Liver (tissue), 9 donors: Measurements from ENCODE around the gene GTPBP3. TPM values are rescaled to one million over a fixed set of nuclear protein-coding genes. Genes with fewer than 3 reads are reported as not detected.
A peak's percentile ranks its signal among the peaks of the same experiment; 100 is the strongest.

Source experiments
- DNase-seq: peaks from one replicate; pipeline ENCODE4 v3.0.0-alpha.2; 2017; ENCODE audit warnings: low spot score
- H3K27ac ChIP-seq, 2 donors: one replicate each; pipeline ENCODE4 v1.7.0; 2013; ENCODE audit warnings: inconsistent platforms in 2 of 2, low read length in 2 of 2, control low read depth in 1 of 2, low read depth in 1 of 2, mild to moderate bottlenecking in 1 of 2
- H3K27me3 ChIP-seq, 4 donors: one replicate each; pipeline versions ENCODE4 v1.6.1 to v1.7.0; 2013; ENCODE audit warnings: low read length in 3 of 4, inconsistent platforms in 1 of 4, mild to moderate bottlenecking in 1 of 4, moderate library complexity in 1 of 4; ENCODE audit not compliant: control insufficient read depth in 4 of 4, insufficient read depth in 4 of 4
- H3K36me3 ChIP-seq, 4 donors: one replicate each; pipeline versions ENCODE4 v1.6.1 to v1.7.0; 2013; ENCODE audit warnings: low read length in 3 of 4, mild to moderate bottlenecking in 3 of 4, low read depth in 1 of 4, moderate library complexity in 1 of 4; ENCODE audit not compliant: control insufficient read depth in 4 of 4, insufficient read depth in 3 of 4
- H3K4me1 ChIP-seq, 4 donors: one replicate each; pipeline versions ENCODE4 v1.6.1 to v1.7.0; 2013; ENCODE audit warnings: low read length in 3 of 4, mild to moderate bottlenecking in 3 of 4, moderate library complexity in 1 of 4; ENCODE audit not compliant: control insufficient read depth in 4 of 4, insufficient read depth in 4 of 4
- H3K4me3 ChIP-seq, 3 donors: one replicate each; pipeline versions ENCODE4 v1.6.1 to v1.7.0; 2013; ENCODE audit warnings: low read length in 3 of 3, control low read depth in 1 of 3, low read depth in 1 of 3, mild to moderate bottlenecking in 1 of 3
- H3K9ac ChIP-seq, 2 donors: one replicate each; pipeline ENCODE4 v1.7.0; 2013; ENCODE audit warnings: low read length in 2 of 2, mild to moderate bottlenecking in 2 of 2, moderate library complexity in 2 of 2, control low read depth in 1 of 2, low read depth in 1 of 2
- H3K9me3 ChIP-seq, 4 donors: one replicate each; pipeline versions ENCODE4 v1.6.1 to v1.7.0; 2013; ENCODE audit warnings: low read length in 3 of 4; ENCODE audit not compliant: control insufficient read depth in 4 of 4
- EGR1 ChIP-seq, 2 donors: IDR thresholded peaks; 2 replicates each; pipeline ENCODE4 v1.6.1; 2016 to 2018; ENCODE audit warnings: antibody characterized with exemption in 2 of 2, low read depth in 2 of 2
- FOXA1 ChIP-seq: IDR thresholded peaks from 2 replicates; pipeline ENCODE4 v1.6.1; 2016; ENCODE audit warnings: antibody characterized with exemption
- HNF4A ChIP-seq, 2 donors: conservative IDR thresholded peaks; 2 replicates each; pipeline ENCODE4 v1.6.1; 2016; ENCODE audit warnings: antibody characterized with exemption in 2 of 2, mild to moderate bottlenecking in 2 of 2
- HNF4G ChIP-seq: IDR thresholded peaks from 2 replicates; pipeline ENCODE4 v1.6.1; 2016; ENCODE audit warnings: antibody characterized with exemption
- NR2F2 ChIP-seq: IDR thresholded peaks from 2 replicates; pipeline ENCODE4 v1.6.1; 2016; ENCODE audit warnings: antibody characterized with exemption
- RAD21 ChIP-seq, 2 donors: IDR thresholded peaks; 2 replicates each; pipeline ENCODE4 v1.6.1; 2016; ENCODE audit warnings: antibody characterized with exemption in 2 of 2, mild to moderate bottlenecking in 2 of 2
- RXRA ChIP-seq, 2 donors: IDR thresholded peaks; 2 replicates each; pipeline ENCODE4 v1.6.1; 2017 to 2018; ENCODE audit warnings: antibody characterized with exemption in 2 of 2, mild to moderate bottlenecking in 1 of 2
- TAF1 ChIP-seq: conservative IDR thresholded peaks from 2 replicates; pipeline ENCODE4 v1.6.1; 2016; ENCODE audit warnings: antibody characterized with exemption, mild to moderate bottlenecking
- WGBS: extraction: QIAGEN DNeasy Blood & Tissue Kit; methylation state at CpG from one replicate; pipeline ENCODE4 v1.1.7; 2013; 5-methylcytosine and 5-hydroxymethylcytosine counted together
- polyA plus RNA-seq, 2 donors: library from polyadenylated mRNA; stranded (reverse) in 1 of 2; unstranded in 1 of 2; fragments of 200-250 nt in 1 of 2; fragments of >200 nt in 1 of 2; fragmentation: Nextera tagmentation in 1 of 2; extraction: Ambion mirVana in 1 of 2; gene quantifications; one replicate each; pipeline versions ENCODE4 v1.2.1 to v1.2.3, GENCODE V29; 2013 to 2015
- total RNA-seq, 2 donors: library from RNA; depleted of rRNA; stranded (reverse); fragments of >200 nt; gene quantifications; one replicate each; pipeline ENCODE4 v1.2.3, GENCODE V29; 2014
- TF ChIP-seq, protein P1 (sequence below): IDR thresholded peaks from 2 replicates; pipeline ENCODE4 v1.6.1; 2016; ENCODE audit warnings: antibody characterized with exemption
- TF ChIP-seq, protein P2 (sequence below): IDR thresholded peaks from 2 replicates; pipeline ENCODE4 v1.6.1; 2016; ENCODE audit warnings: antibody characterized with exemption, mild to moderate bottlenecking
- TF ChIP-seq, protein P3 (sequence below): IDR thresholded peaks from 2 replicates; pipeline ENCODE4 v1.6.1; 2016; ENCODE audit warnings: antibody characterized with exemption
- TF ChIP-seq, protein P4 (sequence below): IDR thresholded peaks from 2 replicates; pipeline ENCODE4 v1.6.1; 2016; ENCODE audit warnings: antibody characterized with exemption
- donor health status: healthy.
- donor health status: healthy.
- donor health status: healthy.
- donor health status: healthy.
- donor health status: healthy.

The GTPBP3 gene
- total and polyA plus RNA-seq, 4 donors: 4.9 to 15.5 (median 9.6) TPM

DNA sequence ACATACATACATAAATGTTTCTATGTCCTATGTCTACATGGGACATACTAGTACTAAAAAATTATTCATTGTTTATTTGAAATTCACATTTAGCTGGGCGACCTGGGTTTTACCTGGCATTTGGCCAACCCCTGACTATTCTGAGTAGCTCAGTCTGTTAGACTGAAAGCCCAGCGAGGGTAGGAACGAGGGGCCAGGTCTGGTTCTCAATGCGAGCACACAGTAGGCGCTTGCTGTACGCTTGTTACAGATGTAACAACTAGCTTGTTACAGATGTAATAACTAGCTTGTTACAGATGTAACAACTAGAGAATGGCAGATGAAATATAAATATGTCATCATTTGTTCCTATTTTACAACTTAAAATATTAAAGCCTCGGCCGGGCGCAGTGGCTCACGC, 1.8 kb upstream of the GTPBP3 start:
- Histone ChIP-seq H3K4me3 (no peak overlapping the region), H3K27ac (no peak overlapping the region), H3K36me3 (no peaks in the 10 kb centered on the region), H3K9me3 (no peaks in the 10 kb centered on the region), H3K9ac (no peak overlapping the region), H3K4me1 (peaks cover 9 to 37% (median 26%) of the 10 kb centered on the region in 4 donors), H3K27me3 (no peaks in the 10 kb centered on the region)
- no peak for DNase-seq
- 73% methylated on average over 10 of the region's 10 CpGs for WGBS
- TF ChIP-seq, protein P1, sequence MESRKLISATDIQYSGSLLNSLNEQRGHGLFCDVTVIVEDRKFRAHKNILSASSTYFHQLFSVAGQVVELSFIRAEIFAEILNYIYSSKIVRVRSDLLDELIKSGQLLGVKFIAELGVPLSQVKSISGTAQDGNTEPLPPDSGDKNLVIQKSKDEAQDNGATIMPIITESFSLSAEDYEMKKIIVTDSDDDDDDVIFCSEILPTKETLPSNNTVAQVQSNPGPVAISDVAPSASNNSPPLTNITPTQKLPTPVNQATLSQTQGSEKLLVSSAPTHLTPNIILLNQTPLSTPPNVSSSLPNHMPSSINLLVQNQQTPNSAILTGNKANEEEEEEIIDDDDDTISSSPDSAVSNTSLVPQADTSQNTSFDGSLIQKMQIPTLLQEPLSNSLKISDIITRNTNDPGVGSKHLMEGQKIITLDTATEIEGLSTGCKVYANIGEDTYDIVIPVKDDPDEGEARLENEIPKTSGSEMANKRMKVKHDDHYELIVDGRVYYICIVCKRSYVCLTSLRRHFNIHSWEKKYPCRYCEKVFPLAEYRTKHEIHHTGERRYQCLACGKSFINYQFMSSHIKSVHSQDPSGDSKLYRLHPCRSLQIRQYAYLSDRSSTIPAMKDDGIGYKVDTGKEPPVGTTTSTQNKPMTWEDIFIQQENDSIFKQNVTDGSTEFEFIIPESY: no peak
- TF ChIP-seq TAF1: no peak
- TF ChIP-seq EGR1 (IDR thresholded peaks at IDR 0.05; ENCODE audit: low read depth in 2 of 2): no peak
- TF ChIP-seq, protein P2, sequence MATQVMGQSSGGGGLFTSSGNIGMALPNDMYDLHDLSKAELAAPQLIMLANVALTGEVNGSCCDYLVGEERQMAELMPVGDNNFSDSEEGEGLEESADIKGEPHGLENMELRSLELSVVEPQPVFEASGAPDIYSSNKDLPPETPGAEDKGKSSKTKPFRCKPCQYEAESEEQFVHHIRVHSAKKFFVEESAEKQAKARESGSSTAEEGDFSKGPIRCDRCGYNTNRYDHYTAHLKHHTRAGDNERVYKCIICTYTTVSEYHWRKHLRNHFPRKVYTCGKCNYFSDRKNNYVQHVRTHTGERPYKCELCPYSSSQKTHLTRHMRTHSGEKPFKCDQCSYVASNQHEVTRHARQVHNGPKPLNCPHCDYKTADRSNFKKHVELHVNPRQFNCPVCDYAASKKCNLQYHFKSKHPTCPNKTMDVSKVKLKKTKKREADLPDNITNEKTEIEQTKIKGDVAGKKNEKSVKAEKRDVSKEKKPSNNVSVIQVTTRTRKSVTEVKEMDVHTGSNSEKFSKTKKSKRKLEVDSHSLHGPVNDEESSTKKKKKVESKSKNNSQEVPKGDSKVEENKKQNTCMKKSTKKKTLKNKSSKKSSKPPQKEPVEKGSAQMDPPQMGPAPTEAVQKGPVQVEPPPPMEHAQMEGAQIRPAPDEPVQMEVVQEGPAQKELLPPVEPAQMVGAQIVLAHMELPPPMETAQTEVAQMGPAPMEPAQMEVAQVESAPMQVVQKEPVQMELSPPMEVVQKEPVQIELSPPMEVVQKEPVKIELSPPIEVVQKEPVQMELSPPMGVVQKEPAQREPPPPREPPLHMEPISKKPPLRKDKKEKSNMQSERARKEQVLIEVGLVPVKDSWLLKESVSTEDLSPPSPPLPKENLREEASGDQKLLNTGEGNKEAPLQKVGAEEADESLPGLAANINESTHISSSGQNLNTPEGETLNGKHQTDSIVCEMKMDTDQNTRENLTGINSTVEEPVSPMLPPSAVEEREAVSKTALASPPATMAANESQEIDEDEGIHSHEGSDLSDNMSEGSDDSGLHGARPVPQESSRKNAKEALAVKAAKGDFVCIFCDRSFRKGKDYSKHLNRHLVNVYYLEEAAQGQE: no peak
- no peak for TF ChIP-seq FOXA1
- no peak for TF ChIP-seq RXRA (IDR thresholded peaks at IDR 0.05)
- TF ChIP-seq RAD21 (IDR thresholded peaks at IDR 0.05): no peak
- no peak for TF ChIP-seq NR2F2
- TF ChIP-seq, protein P3, sequence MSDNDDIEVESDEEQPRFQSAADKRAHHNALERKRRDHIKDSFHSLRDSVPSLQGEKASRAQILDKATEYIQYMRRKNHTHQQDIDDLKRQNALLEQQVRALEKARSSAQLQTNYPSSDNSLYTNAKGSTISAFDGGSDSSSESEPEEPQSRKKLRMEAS: no peak
- TF ChIP-seq HNF4G: no peak
- TF ChIP-seq HNF4A (conservative IDR thresholded peaks at IDR 0.05): no peak

DNA sequence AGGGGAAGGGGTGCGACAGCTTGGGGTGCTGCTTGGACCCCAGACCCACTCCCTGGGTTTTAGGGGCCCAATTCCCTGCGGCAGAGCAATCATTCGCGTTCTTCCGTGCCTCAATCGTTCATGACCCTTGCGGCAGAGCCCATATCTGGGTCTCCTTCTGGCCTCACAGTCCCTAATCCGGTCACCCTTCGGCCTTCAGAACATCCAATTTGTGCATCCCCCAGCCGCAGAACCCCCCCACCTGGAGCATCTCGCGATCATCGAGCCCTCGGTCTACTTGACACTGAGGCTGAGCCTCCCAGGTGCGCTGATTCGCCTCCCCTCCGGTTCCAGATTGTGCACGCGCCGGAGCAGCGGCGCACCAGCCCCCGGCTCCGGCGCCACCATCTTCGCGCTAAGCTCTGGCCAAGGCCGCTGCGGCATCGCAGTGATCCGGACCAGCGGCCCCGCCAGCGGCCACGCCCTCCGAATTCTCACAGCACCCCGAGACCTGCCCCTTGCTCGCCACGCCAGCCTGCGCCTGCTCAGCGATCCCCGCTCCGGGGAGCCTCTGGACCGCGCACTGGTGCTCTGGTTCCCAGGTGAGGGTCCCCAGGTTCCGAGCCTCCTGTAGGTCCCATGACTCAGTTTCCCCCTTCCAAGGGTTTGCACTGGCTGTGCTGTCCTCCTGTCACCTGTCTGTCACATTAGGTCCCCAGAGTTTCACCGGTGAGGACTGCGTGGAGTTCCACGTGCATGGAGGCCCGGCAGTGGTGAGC, 501 bp downstream of the GTPBP3 start:
- Histone ChIP-seq H3K9me3 (no peaks in the 10 kb centered on the region), H3K4me1 (peaks cover 12 to 42% (median 29%) of the 10 kb centered on the region in 4 donors), H3K9ac (peak overlapping the region; percentile 23 to 75), H3K36me3 (no peaks in the 10 kb centered on the region), H3K27ac (peak overlapping the region; percentile 50 to 91), H3K4me3 (peak overlapping the region; percentile 59 to 98 (median 94)), H3K27me3 (no peaks in the 10 kb centered on the region)
- 15% methylated on average over 50 of the region's 50 CpGs for WGBS
- DNase-seq: peak; percentile 62
- TF ChIP-seq, protein P4, sequence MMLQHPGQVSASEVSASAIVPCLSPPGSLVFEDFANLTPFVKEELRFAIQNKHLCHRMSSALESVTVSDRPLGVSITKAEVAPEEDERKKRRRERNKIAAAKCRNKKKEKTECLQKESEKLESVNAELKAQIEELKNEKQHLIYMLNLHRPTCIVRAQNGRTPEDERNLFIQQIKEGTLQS: no peak
- no peak for TF ChIP-seq HNF4A (conservative IDR thresholded peaks at IDR 0.05)
